IPS-15b (cell line): ENCODE measurements around the gene ZNF107.
A peak's percentile ranks its signal among the peaks of the same experiment; 100 is the strongest.
"Not testable (repeated sequence)": the region's sequence is repeated elsewhere in the genome, so short reads cannot be mapped to it uniquely, and the experiment has no call there.

Experiments used
- H3K27me3 ChIP-seq: one replicate; pipeline ENCODE4 v1.6.1; 2013; ENCODE audit warnings: low read length; ENCODE audit not compliant: control insufficient read depth, insufficient read depth
- H3K36me3 ChIP-seq: one replicate; pipeline ENCODE4 v1.6.1; 2013; ENCODE audit warnings: low read length; ENCODE audit not compliant: control insufficient read depth, insufficient read depth
- H3K4me1 ChIP-seq: one replicate; pipeline ENCODE4 v1.6.1; 2013; ENCODE audit warnings: mild to moderate bottlenecking, low read length; ENCODE audit not compliant: control insufficient read depth, insufficient read depth
- H3K4me3 ChIP-seq: one replicate; pipeline ENCODE4 v1.5.1; 2013; ENCODE audit warnings: low read depth, low read length
- H3K9ac ChIP-seq: one replicate; pipeline ENCODE4 v1.6.1; 2013; ENCODE audit warnings: low read depth, mild to moderate bottlenecking, low read length
- H3K9me3 ChIP-seq: one replicate; pipeline ENCODE4 v1.6.1; 2013; ENCODE audit warnings: mild to moderate bottlenecking, low read length; ENCODE audit not compliant: control insufficient read depth, insufficient read depth

The ZNF107 gene

GRCh38 chr7:64651632-64652165 is 14.2 kb upstream of the ZNF107 start:
- Histone ChIP-seq H3K9me3 (peaks cover 12% of the 10 kb centered on the region), H3K4me3 (no peak overlapping the region), H3K36me3 (no peaks in the 10 kb centered on the region), H3K9ac (no peak overlapping the region), H3K27me3 (no peaks in the 10 kb centered on the region), H3K4me1 (no peaks in the 10 kb centered on the region)

DNA sequence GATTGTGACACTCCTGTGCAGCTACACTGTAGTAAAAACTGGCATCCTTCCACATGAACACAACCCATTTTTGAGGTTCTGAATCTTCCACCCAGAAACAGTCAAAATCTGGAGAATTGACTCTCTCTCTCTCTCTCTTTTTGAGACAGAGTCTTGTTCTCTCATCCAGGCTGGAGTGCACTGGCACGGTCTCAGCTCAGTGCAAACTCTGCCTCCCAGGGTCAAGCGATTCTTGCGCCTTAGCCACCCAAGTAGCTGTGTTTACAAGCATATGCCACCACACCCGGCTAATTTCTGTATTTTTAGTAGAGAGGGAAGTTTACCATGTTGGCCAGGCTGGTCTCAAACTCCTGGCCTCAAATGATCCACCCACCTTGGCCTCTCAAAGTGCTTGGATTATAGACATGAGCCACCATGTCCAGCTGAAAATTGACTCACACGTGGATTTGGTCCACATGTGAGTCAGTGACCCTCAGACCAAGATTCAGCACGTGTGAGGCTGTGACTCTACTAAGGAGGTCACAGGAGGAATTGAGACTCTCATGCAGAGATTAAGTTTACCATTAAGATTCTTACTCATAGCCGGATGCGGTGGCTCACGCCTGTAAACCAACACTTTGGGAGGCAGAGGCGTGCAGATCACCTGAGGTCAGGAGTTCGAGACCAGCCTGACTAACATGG is 12.1 kb upstream of the ZNF107 start:
- H3K4me3 ChIP-seq = no peak overlapping the region
- no peaks in the 10 kb centered on the region for H3K4me1 ChIP-seq
- H3K9me3 ChIP-seq = peaks cover 16% of the 10 kb centered on the region
- no peak overlapping the region for H3K9ac ChIP-seq
- H3K27me3 ChIP-seq = no peaks in the 10 kb centered on the region
- no peaks in the 10 kb centered on the region for H3K36me3 ChIP-seq

- Histone ChIP-seq H3K27me3 (no peaks in the 10 kb centered on the region), H3K4me1 (no peaks in the 10 kb centered on the region), H3K36me3 (no peaks in the 10 kb centered on the region), H3K9ac (no peak overlapping the region), H3K4me3 (no peak overlapping the region), H3K9me3 (peaks cover 14% of the 10 kb centered on the region)
Observed at GRCh38 chr7:64654796-64655548, 11.0 kb upstream of the ZNF107 start.

DNA sequence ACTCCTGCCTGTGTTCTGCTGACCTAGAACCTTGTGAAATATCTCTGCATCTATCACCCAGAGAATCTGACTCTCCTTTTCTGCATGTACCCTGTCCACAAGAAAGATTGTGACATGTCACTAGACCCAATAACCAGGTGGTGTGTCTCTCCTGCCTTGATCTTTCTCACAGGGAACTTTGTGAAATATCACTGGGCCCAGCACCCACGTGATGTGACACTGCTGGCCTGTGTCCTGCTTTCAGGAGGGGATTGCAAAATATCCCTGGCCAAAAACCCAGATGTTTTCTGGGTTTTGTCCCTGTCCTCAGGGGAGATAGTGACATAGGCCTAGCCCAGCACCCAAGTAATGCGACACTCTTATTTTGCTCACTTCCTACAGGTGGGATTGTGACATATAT is 10.1 kb upstream of the ZNF107 start:
- H3K4me1 ChIP-seq = no peaks in the 10 kb centered on the region
- H3K4me3 ChIP-seq = no peak overlapping the region
- no peaks in the 10 kb centered on the region for H3K36me3 ChIP-seq
- no peaks in the 10 kb centered on the region for H3K27me3 ChIP-seq
- no peak overlapping the region for H3K9ac ChIP-seq
- peaks cover 14% of the 10 kb centered on the region for H3K9me3 ChIP-seq

- Histone ChIP-seq H3K27me3 (no peaks in the 10 kb centered on the region), H3K9me3 (peaks cover 14% of the 10 kb centered on the region), H3K9ac (no peak overlapping the region), H3K36me3 (no peaks in the 10 kb centered on the region), H3K4me3 (no peak overlapping the region), H3K4me1 (no peaks in the 10 kb centered on the region)
Observed at GRCh38 chr7:64656489-64656888, 9.4 kb upstream of the ZNF107 start.

DNA sequence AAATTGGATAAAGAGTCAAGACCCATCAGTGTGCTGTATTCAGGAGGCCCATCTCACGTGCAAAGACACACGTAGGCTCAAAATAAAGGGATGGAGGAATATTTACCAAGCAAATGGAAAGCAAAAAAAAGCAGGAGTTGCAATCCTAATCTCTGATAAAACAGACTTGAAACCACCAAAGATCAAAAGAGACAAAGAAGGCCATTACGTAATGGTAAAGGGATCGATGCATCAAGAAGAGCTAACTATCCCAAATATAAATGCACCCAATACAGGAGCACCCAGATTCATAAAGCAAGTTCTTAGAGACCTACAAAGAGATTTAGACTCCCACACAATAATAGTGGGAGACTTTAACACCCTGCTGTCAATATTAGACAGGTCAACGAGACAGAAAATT is 3.8 kb upstream of the ZNF107 start:
- H3K27me3 ChIP-seq, H3K9me3 ChIP-seq, H3K4me1 ChIP-seq, H3K36me3 ChIP-seq, H3K4me3 ChIP-seq, H3K9ac ChIP-seq: not testable (repeated sequence)

DNA sequence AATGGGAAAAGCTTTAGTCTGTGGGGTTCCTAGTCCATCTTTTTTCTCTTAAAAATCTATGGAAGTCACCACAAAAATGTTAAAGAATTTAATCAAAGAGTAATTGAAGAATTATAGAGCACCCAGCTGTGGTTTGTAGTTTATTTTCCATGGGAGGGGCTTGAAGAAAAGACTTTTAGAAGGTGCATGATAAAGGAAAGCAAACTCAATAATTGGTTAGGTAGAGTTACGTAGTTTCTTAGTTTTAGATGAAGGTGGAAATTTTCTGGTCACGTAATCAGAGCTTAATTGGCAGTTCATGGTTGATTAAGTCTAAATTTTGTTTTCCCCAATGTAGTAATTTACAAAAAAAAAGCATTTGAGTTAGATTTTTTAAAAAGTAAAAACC is 724 bp downstream of the ZNF107 start:
- Histone ChIP-seq H3K36me3 (peaks cover 3% of the 10 kb centered on the region), H3K27me3 (no peaks in the 10 kb centered on the region), H3K9me3 (no peaks in the 10 kb centered on the region), H3K4me3 (peak overlapping the region; percentile 95), H3K9ac (peak overlapping the region; percentile 85), H3K4me1 (no peaks in the 10 kb centered on the region)

DNA sequence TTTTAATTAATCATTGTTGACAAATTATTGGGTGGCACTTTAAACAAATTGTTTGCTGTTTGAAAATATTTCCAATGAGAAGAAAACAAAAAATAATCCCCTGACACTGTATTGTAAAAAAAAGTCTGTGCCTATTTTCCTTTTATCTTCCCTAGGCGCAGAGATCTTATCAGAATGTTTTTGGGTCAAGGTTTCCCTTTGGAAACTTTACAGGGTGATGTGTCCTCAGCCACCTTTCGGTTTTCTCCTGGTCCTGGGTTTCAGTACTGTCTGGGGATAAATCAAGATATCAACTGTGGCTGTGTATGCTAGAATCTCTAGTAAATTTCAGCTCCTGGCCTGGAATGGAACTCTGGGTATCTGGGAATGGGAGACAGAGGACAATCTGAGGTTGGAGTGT is 1.4 kb downstream of the ZNF107 start:
- no peaks in the 10 kb centered on the region for H3K27me3 ChIP-seq
- H3K4me1 ChIP-seq = no peaks in the 10 kb centered on the region
- peak overlapping the region; percentile 37 for H3K9ac ChIP-seq
- H3K9me3 ChIP-seq = no peaks in the 10 kb centered on the region
- peak overlapping the region; percentile 95 for H3K4me3 ChIP-seq
- peaks cover 3% of the 10 kb centered on the region for H3K36me3 ChIP-seq

DNA sequence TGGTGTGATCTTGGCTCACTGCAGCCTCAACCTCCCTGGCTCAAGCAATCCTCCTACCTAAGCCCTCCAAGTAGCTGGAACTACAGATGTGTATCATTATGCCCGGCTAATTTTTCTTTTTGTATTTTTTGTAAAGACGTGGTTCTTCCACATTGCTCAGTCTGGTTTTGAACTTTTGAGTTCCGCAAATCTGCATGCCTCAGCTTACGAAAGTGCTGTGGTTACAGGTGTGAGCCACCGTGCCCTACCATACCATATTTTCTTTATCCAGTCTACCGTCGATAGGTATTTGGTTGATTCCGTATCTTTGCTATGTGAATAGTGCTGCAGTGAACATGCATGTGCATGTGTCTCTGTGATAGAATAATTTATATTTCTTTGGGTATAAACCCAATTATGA is 6.5 kb downstream of the ZNF107 start:
- no peaks in the 10 kb centered on the region for H3K4me1 ChIP-seq
- H3K27me3 ChIP-seq = no peaks in the 10 kb centered on the region
- H3K36me3 ChIP-seq = peaks cover 3% of the 10 kb centered on the region
- no peak overlapping the region for H3K9ac ChIP-seq
- H3K9me3 ChIP-seq = no peaks in the 10 kb centered on the region
- no peak overlapping the region for H3K4me3 ChIP-seq

DNA sequence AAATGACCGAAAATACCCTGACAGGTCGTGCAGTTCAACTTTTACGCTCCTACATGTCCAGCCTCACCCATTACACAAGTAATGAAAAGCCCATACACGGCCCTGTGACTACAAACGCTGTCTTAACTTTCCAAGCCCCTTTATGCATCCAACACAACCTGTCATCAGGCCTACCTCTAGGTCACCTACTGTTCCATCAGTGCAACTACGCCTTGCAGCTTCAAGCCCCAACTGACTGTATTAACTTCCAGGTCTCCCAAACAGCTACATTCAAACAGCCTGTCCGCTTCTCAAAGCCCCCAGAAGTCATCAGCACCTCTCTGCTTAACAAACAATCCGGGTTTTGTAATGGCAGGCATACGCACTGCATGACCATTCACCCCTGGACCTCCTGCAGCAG is 19.2 kb downstream of the ZNF107 start:
- no peaks in the 10 kb centered on the region for H3K4me1 ChIP-seq
- no peak overlapping the region for H3K9ac ChIP-seq
- H3K27me3 ChIP-seq = no peaks in the 10 kb centered on the region
- H3K36me3 ChIP-seq = peaks cover 20% of the 10 kb centered on the region
- no peak overlapping the region for H3K4me3 ChIP-seq
- no peaks in the 10 kb centered on the region for H3K9me3 ChIP-seq

DNA sequence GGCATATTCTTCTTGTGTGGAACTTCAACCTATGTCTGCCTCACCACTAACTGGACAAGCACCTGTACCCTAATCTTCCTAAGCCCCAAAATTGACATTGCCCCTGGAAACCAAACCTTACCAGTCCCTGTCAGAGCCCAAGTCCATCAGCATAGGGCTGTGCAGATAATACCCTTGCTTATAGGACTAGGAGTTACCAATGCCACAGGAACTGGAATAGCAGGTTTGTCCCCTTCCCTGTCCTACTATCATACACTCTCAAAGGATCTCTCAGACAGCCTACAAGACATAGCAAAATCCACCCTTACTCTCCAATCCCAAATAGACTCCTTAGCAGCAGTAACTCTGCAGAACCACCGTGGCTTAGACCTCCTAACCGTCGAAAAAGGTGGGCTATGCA is 19.8 kb downstream of the ZNF107 start:
- Histone ChIP-seq H3K9me3 (no peaks in the 10 kb centered on the region), H3K4me1 (no peaks in the 10 kb centered on the region), H3K4me3 (no peak overlapping the region), H3K36me3 (peaks cover 18% of the 10 kb centered on the region), H3K9ac (no peak overlapping the region), H3K27me3 (no peaks in the 10 kb centered on the region)
